Measurements from ENCODE around the gene SCAMP1.

SCAMP1 gene

DNA sequence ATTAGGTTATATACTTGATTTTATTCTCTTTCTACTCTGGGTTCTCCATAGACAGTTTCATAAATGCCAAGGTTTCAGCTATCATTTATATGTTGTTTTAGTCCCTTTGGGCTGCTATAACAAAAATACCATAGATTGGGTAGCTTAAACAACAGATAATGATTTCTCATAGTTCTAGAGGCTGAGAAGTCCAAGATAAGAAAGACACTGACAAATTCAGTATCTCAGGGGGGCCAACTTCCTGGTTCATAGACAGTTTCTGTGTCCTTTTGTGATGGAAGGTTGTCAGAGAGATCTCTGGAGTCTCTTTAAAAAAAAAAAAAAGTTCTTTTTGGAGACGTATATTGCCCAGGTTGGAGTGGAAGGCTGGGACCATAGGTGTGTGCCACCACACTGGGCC, 113.3 kb downstream of the SCAMP1 start:
- Histone ChIP-seq H3K9me3 (ENCODE audit: control extremely low read depth in 1 of 5, control insufficient read depth in 4 of 5, insufficient read depth in 2 of 5, low read depth in 1 of 5, low read length in 4 of 5) (no peaks in the 10 kb centered on the region), H3K4me1 (ENCODE audit: control extremely low read depth in 1 of 4, control insufficient read depth in 4 of 4, insufficient read depth in 4 of 4, low read length in 3 of 4) (peaks cover 0 to 13% (median 0%) of the 10 kb centered on the region in 4 experiments), H3K27me3 (replicated peaks in 2 of 5; ENCODE audit: control insufficient read depth in 4 of 5, insufficient read depth in 5 of 5, low read length in 4 of 5) (no peaks in the 10 kb centered on the region), H3K27ac (ENCODE audit: insufficient read depth in 1 of 2, low read depth in 1 of 2, low read length in 2 of 2, poor library complexity in 1 of 2, severe bottlenecking in 2 of 2) (no peak overlapping the region), H3K36me3 (ENCODE audit: control insufficient read depth in 4 of 4, insufficient read depth in 4 of 4, low read length in 3 of 4) (peaks cover 0 to 3% (median 2%) of the 10 kb centered on the region in 4 experiments), H3K4me3 (ENCODE audit: control insufficient read depth in 1 of 7, extremely low read depth in 1 of 7, insufficient read depth in 4 of 7, low read depth in 2 of 7, low read length in 6 of 7) (no peak overlapping the region)
- DNase-seq, result no peak
- WGBS (ENCODE audit: insufficient coverage), result no CpG with 5 or more reads among the region's 1 CpG
- CTCF ChIA-PET, result interaction anchor here (0.8 to 2.2 kb wide), 4 partner anchors 8 to 59 kb away, joined by 3 to 8 read pairs (median 5); no protein-coding TSS in a partner anchor
- POLR2A ChIA-PET, result interaction anchor here (0.7 kb wide), 1 partner anchor 31 kb away, joined by 3 read pairs; no protein-coding TSS in a partner anchor

- 100% methylated on average over 3 of the region's 3 CpGs for WGBS (ENCODE audit: insufficient coverage)
- CTCF ChIA-PET, result interaction anchor here (0.8 to 2.7 kb wide), 4 partner anchors 9 to 59 kb away, joined by 3 to 9 read pairs (median 6); no protein-coding TSS in a partner anchor
- POLR2A ChIA-PET, result no interaction called here
Measured at GRCh38 chr5:78475370-78475769, 115.0 kb downstream of the SCAMP1 start.

GRCh38 chr5:78476795-78477194, 116.4 kb downstream of the SCAMP1 start:
- CTCF ChIA-PET, result interaction anchor here (2.7 kb wide), 1 partner anchor 57 kb away, joined by 9 read pairs; no protein-coding TSS in a partner anchor
- POLR2A ChIA-PET, result interaction anchor here (0.6 kb wide), 1 partner anchor 171 kb away, joined by 4 read pairs; no protein-coding TSS in a partner anchor
- H3K4me1 ChIP-seq (ENCODE audit: control extremely low read depth in 1 of 4, control insufficient read depth in 4 of 4, insufficient read depth in 4 of 4, low read length in 3 of 4), result peaks cover 0 to 13% (median 0%) of the 10 kb centered on the region in 4 experiments
- H3K36me3 ChIP-seq (ENCODE audit: control insufficient read depth in 4 of 4, insufficient read depth in 4 of 4, low read length in 3 of 4), result peaks cover 0 to 4% (median 2%) of the 10 kb centered on the region in 4 experiments
- no peaks in the 10 kb centered on the region for H3K9me3 ChIP-seq (ENCODE audit: control extremely low read depth in 1 of 5, control insufficient read depth in 4 of 5, insufficient read depth in 2 of 5, low read depth in 1 of 5, low read length in 4 of 5)
- no peak overlapping the region for H3K4me3 ChIP-seq (ENCODE audit: control insufficient read depth in 1 of 7, extremely low read depth in 1 of 7, insufficient read depth in 4 of 7, low read depth in 2 of 7, low read length in 6 of 7)
- H3K27me3 ChIP-seq (replicated peaks in 2 of 5; ENCODE audit: control insufficient read depth in 4 of 5, insufficient read depth in 5 of 5, low read length in 4 of 5), result no peaks in the 10 kb centered on the region
- no peak for DNase-seq
- H3K27ac ChIP-seq (ENCODE audit: insufficient read depth in 1 of 2, low read depth in 1 of 2, low read length in 2 of 2, poor library complexity in 1 of 2, severe bottlenecking in 2 of 2), result no peak overlapping the region
- no CpG with 5 or more reads among the region's 1 CpG for WGBS (ENCODE audit: insufficient coverage)

More at GRCh38 chr5:78475370-78475769, 115.0 kb downstream of the SCAMP1 start:
- Histone ChIP-seq H3K9me3 (ENCODE audit: control extremely low read depth in 1 of 5, control insufficient read depth in 4 of 5, insufficient read depth in 2 of 5, low read depth in 1 of 5, low read length in 4 of 5) (no peaks in the 10 kb centered on the region), H3K4me3 (ENCODE audit: control insufficient read depth in 1 of 7, extremely low read depth in 1 of 7, insufficient read depth in 4 of 7, low read depth in 2 of 7, low read length in 6 of 7) (no peak overlapping the region), H3K27me3 (replicated peaks in 2 of 5; ENCODE audit: control insufficient read depth in 4 of 5, insufficient read depth in 5 of 5, low read length in 4 of 5) (no peaks in the 10 kb centered on the region), H3K27ac (ENCODE audit: insufficient read depth in 1 of 2, low read depth in 1 of 2, low read length in 2 of 2, poor library complexity in 1 of 2, severe bottlenecking in 2 of 2) (no peak overlapping the region), H3K4me1 (ENCODE audit: control extremely low read depth in 1 of 4, control insufficient read depth in 4 of 4, insufficient read depth in 4 of 4, low read length in 3 of 4) (peaks cover 0 to 13% (median 0%) of the 10 kb centered on the region in 4 experiments), H3K36me3 (ENCODE audit: control insufficient read depth in 4 of 4, insufficient read depth in 4 of 4, low read length in 3 of 4) (peaks cover 0 to 3% (median 2%) of the 10 kb centered on the region in 4 experiments)
- no peak for DNase-seq

DNA sequence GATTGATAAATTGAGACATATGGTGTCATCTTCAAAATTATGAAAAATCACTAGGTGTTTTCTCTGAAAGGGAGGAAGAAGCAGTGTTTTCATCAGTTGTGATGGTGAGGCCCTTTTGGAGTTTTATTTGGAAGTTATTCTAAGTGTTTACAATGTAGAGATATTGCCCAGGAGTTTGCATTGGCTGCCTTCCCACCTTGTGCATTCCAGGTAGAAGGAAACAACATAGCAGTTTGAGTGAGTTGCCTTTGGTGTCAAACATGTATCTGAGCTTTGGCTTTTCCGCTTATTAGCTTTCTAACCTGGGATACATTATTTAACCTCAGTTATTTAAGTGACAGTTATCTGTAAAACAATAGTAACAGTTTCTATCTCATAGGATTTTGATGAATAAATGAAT, 122.5 kb downstream of the SCAMP1 start:
- no peak overlapping the region for H3K4me3 ChIP-seq (ENCODE audit: control insufficient read depth in 1 of 7, extremely low read depth in 1 of 7, insufficient read depth in 4 of 7, low read depth in 2 of 7, low read length in 6 of 7)
- H3K9me3 ChIP-seq (ENCODE audit: control extremely low read depth in 1 of 5, control insufficient read depth in 4 of 5, insufficient read depth in 2 of 5, low read depth in 1 of 5, low read length in 4 of 5), result no peaks in the 10 kb centered on the region
- CTCF ChIA-PET, result interaction anchor here (1.4 to 3.5 kb wide), 6 partner anchors 9 to 51 kb away, joined by 4 to 24 read pairs (median 8); no protein-coding TSS in a partner anchor
- POLR2A ChIA-PET, result interaction anchor here (2.4 kb wide), 1 partner anchor 28 kb away, joined by 8 read pairs; no protein-coding TSS in a partner anchor
- H3K4me1 ChIP-seq (ENCODE audit: control extremely low read depth in 1 of 4, control insufficient read depth in 4 of 4, insufficient read depth in 4 of 4, low read length in 3 of 4), result peaks cover 46 to 61% (median 53%) of the 10 kb centered on the region in 4 experiments
- peak overlapping the region; percentile 14 to 40 for H3K27ac ChIP-seq (ENCODE audit: insufficient read depth in 1 of 2, low read depth in 1 of 2, low read length in 2 of 2, poor library complexity in 1 of 2, severe bottlenecking in 2 of 2)
- no peak for DNase-seq
- H3K36me3 ChIP-seq (ENCODE audit: control insufficient read depth in 4 of 4, insufficient read depth in 4 of 4, low read length in 3 of 4), result peaks cover 0 to 11% (median 4%) of the 10 kb centered on the region in 4 experiments
- H3K27me3 ChIP-seq (replicated peaks in 2 of 5; ENCODE audit: control insufficient read depth in 4 of 5, insufficient read depth in 5 of 5, low read length in 4 of 5), result no peaks in the 10 kb centered on the region
- WGBS (ENCODE audit: insufficient coverage), result no CpG with 5 or more reads among the region's 1 CpG

DNA sequence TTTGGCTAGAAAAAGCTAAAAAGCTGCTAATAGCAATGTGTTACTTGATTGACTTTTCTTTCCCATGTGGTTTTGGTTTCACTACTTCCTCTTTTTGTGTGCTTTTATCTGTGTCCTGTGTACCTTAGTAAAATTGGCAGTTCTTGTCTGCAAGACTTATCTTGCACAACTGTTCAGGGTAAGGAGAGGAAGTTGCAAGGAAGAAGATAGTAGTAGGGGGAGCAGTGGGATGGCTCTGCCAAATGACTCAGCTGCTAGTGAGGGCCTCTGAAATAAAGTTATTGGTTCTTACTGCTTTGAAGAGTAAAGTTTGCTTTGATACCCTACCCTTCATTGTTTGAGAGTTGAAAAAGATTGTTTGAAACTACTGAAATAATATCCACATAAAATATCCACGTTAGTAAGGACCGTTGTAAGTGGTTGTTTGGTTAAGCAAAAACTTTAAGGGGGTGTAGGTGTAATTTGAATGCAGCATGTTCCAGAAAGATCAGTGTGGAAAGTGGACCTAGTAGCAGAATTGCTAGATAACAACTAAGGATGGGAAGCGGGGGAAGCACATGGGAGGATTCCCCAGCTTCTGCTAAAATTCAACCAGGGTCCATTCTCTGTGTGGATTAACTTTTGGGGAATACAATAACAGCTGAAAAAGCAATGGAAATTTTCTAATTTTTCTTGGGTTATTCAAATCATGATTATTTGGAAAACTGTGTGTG, 123.5 kb downstream of the SCAMP1 start:
- 71% methylated on average over 1 of the region's 3 CpGs for WGBS (ENCODE audit: insufficient coverage)
- peak overlapping the region in 3 of 7 experiments; percentile 39 to 56 (median 44) for H3K4me3 ChIP-seq (ENCODE audit: control insufficient read depth in 1 of 7, extremely low read depth in 1 of 7, insufficient read depth in 4 of 7, low read depth in 2 of 7, low read length in 6 of 7)
- H3K9me3 ChIP-seq (ENCODE audit: control extremely low read depth in 1 of 5, control insufficient read depth in 4 of 5, insufficient read depth in 2 of 5, low read depth in 1 of 5, low read length in 4 of 5), result no peaks in the 10 kb centered on the region
- H3K27me3 ChIP-seq (replicated peaks in 2 of 5; ENCODE audit: control insufficient read depth in 4 of 5, insufficient read depth in 5 of 5, low read length in 4 of 5), result no peaks in the 10 kb centered on the region
- H3K36me3 ChIP-seq (ENCODE audit: control insufficient read depth in 4 of 4, insufficient read depth in 4 of 4, low read length in 3 of 4), result peaks cover 0 to 20% (median 11%) of the 10 kb centered on the region in 4 experiments
- ChIA-PET POLR2A (interaction anchor here (0.5 to 2.4 kb wide), 2 partner anchors 27 to 239 kb away, joined by 4 to 8 read pairs; no protein-coding TSS in a partner anchor), CTCF (interaction anchor here (1.4 to 3.5 kb wide), 6 partner anchors 8 to 50 kb away, joined by 4 to 24 read pairs (median 8); no protein-coding TSS in a partner anchor)
- H3K4me1 ChIP-seq (ENCODE audit: control extremely low read depth in 1 of 4, control insufficient read depth in 4 of 4, insufficient read depth in 4 of 4, low read length in 3 of 4), result peaks cover 56 to 71% (median 63%) of the 10 kb centered on the region in 4 experiments
- H3K27ac ChIP-seq (ENCODE audit: insufficient read depth in 1 of 2, low read depth in 1 of 2, low read length in 2 of 2, poor library complexity in 1 of 2, severe bottlenecking in 2 of 2), result peak overlapping the region; percentile 46 to 73
- peak; percentile 91 to 97 (median 95) for DNase-seq

DNA sequence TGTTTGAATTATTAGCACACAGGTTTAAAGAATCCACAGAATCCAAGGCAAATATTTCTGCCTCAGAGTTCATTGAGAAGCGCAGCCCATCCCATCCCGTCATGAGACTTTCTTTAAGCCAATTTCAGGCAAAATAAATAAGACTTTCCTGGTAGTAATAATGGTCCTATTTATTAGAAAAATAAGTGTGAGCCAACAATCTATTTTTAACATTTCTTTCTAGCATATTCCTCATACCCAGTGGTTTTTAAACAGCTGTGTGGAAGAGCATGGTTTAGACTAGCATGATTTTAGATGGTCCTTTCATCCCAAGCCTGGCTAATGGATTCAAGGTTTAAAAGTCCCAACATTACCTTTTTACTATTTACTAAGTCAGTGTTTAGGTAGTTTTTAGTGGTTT, 125.8 kb downstream of the SCAMP1 start:
- CTCF ChIA-PET, result interaction anchor here (1.5 to 2.5 kb wide), 4 partner anchors 10 to 48 kb away, joined by 4 to 10 read pairs (median 8); no protein-coding TSS in a partner anchor

More for the DNA sequence above, 125.8 kb downstream of the SCAMP1 start:
- Histone ChIP-seq H3K4me1 (ENCODE audit: control extremely low read depth in 1 of 4, control insufficient read depth in 4 of 4, insufficient read depth in 4 of 4, low read length in 3 of 4) (peaks cover 57 to 94% (median 82%) of the 10 kb centered on the region in 4 experiments), H3K27ac (ENCODE audit: insufficient read depth in 1 of 2, low read depth in 1 of 2, low read length in 2 of 2, poor library complexity in 1 of 2, severe bottlenecking in 2 of 2) (peak overlapping the region; percentile 34 to 73), H3K9me3 (ENCODE audit: control extremely low read depth in 1 of 5, control insufficient read depth in 4 of 5, insufficient read depth in 2 of 5, low read depth in 1 of 5, low read length in 4 of 5) (no peaks in the 10 kb centered on the region), H3K36me3 (ENCODE audit: control insufficient read depth in 4 of 4, insufficient read depth in 4 of 4, low read length in 3 of 4) (peaks cover 0 to 31% (median 13%) of the 10 kb centered on the region in 4 experiments), H3K27me3 (replicated peaks in 2 of 5; ENCODE audit: control insufficient read depth in 4 of 5, insufficient read depth in 5 of 5, low read length in 4 of 5) (no peaks in the 10 kb centered on the region), H3K4me3 (ENCODE audit: control insufficient read depth in 1 of 7, extremely low read depth in 1 of 7, insufficient read depth in 4 of 7, low read depth in 2 of 7, low read length in 6 of 7) (no peak overlapping the region)
- POLR2A ChIA-PET, result no interaction called here
- no peak for DNase-seq
- no CpG with 5 or more reads among the region's 2 CpGs for WGBS (ENCODE audit: insufficient coverage)
